DMS153 treated with DMSO at 0.1 percent for 48 hours (cell line): ENCODE measurements around the gene DIS3L.
"Not testable (repeated sequence)": the region's sequence is repeated elsewhere in the genome, so short reads cannot be mapped to it uniquely, and the experiment has no call there.

ENCODE experiments used
- DNase-seq: peaks from one replicate; lab custom pipeline; 2025; ENCODE audit not compliant: unreplicated experiment; lab: John Stamatoyannopoulos, UW

The DIS3L gene

GRCh38 chr15:66293419-66294156, at the start of gene DIS3L:
DIS3L (plus strand) TSS chr15:66293568; CDS start chr15:66293597, 29 bp downstream.
- DNase-seq = no peak

GRCh38 chr15:66245832-66246231, 47.5 kb upstream of the DIS3L start:
- DNase-seq = not testable (repeated sequence)

GRCh38 chr15:66246937-66247336, 46.4 kb upstream of the DIS3L start:
- no peak for DNase-seq

- no peak for DNase-seq
These were observed 43.7 kb upstream of the DIS3L start for GRCh38 chr15:66249605-66250174.

- no peak for DNase-seq
These were observed 42.1 kb upstream of the DIS3L start for GRCh38 chr15:66251065-66251789.

GRCh38 chr15:66251790-66252684, 41.3 kb upstream of the DIS3L start:
- DNase-seq = no peak

GRCh38 chr15:66252685-66253417, 40.5 kb upstream of the DIS3L start:
- DNase-seq = no peak

- DNase-seq = no peak
These were observed 39.8 kb upstream of the DIS3L start, which contains the start of gene MEGF11 for GRCh38 chr15:66253418-66254088. MEGF11 (minus strand) TSS chr15:66253750; CDS start chr15:66128403, 125,347 bp downstream.

- no peak for DNase-seq
These were observed 39.0 kb upstream of the DIS3L start for GRCh38 chr15:66254089-66254950.

- DNase-seq = no peak
These were observed 38.3 kb upstream of the DIS3L start for GRCh38 chr15:66254951-66255676.

- no peak for DNase-seq
These were observed 36.7 kb upstream of the DIS3L start for GRCh38 chr15:66256692-66257091.

GRCh38 chr15:66261056-66261455, 32.3 kb upstream of the DIS3L start:
- no peak for DNase-seq

- DNase-seq = not testable (repeated sequence)
These were observed 30.5 kb upstream of the DIS3L start for GRCh38 chr15:66262837-66263236.

GRCh38 chr15:66264859-66265513, 28.4 kb upstream of the DIS3L start:
- DNase-seq = no peak

GRCh38 chr15:66269326-66270090, 23.9 kb upstream of the DIS3L start:
- DNase-seq = no peak

- no peak for DNase-seq
These were observed 22.4 kb upstream of the DIS3L start for GRCh38 chr15:66270932-66271331.

GRCh38 chr15:66275352-66275751, 18.0 kb upstream of the DIS3L start:
- no peak for DNase-seq
